Stimulated activated CD8-positive, alpha-beta memory T cell treated with anti-CD3 and anti-CD28 coated beads, Interleukin-15, amount 100 ng/mL, for 1 hour (primary cell): ENCODE measurements around the gene STAC2.

Experiments
- DNase-seq: peaks from one replicate; pipeline ENCODE4 v3.0.0-alpha.2; 2020; ENCODE audit warnings: low read depth

Gene STAC2

DNA sequence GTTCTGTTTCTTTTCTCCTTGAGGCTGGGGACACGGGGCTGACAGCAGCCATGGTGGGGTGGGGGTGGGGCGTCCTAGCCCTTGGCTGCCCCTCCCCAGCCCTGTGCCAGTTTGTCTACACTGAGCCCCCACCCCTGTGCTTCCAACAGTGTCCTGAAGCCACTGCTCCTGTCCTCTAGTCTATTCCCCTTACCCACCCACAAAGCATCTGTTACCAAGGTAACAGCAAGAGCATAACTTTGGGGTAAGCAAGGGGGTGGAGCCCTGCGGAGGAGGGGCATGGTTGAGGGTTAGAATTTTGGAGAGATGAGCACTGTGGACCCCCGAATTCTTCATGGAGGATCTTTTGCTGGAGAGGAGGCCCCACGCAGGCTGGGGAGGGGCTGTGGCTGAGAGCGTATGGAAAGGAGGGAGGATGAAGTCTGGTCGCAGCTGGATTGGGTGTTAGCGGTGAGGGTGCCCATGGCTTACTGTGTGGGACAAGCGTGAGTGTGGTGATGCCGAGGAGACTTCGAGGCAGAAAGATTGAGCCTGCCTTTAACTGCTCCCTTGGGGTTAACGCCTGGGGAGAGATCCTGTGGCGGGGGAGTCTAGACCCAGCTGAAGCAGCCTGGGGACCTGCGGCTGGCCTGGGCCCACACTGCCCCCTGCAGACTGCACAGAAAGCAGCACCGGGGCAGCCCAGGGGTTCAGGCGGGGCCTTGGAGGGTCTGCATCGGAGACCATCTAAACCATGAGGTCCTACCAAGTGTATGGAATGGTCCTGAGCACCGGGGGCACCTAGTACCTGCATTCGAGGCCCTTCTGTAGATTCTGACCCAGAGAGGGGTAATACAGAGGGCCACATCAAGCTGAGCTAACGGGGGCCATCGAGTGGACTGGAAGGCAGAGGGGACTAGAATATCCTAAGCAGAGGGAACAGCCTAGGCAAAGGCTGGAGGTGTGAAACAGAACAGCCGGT lies 6.1 kb upstream of the STAC2 start:
- no peak for DNase-seq

DNA sequence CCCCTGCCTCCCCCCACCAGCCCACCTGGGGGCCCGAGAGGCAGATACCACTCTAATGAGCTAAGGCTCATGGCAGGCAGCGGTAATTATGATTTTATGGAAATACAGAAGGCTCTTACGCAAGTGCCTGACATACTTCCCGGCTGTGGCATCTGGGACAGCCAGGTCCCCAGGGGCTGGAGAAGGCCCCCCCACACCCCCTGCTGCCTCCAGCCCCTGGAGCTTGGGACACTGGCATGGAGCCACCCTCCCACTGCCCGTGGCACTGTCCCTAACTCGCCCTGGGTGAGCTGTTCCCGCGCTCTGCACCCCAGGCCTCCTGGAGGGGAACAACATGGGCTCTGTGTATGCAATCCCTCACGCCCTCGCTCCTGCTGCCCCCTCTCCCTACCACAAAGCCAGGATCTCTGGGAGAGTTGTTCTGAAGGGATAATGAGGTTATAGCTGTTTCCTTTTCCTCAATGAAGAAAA lies 5.4 kb upstream of the STAC2 start:
- no peak for DNase-seq

DNA sequence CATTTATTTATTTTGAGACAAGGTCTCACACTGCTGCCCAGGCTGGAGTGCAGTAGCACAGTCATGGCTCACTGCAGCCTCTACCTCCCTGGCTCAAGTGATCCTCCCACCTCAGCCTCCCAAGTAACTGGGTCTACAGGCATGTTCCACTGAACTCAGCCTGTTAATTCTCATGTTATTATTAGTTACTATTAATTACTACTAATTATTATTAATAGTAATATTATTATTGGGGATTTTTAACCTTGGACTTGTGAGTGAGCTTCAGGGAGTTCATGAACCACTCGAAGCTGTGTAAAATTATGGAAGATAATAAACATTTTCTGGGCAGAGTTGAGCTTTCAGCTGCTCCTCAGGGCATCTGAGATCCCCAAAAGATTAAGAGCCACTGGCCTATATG lies 4.6 kb upstream of the STAC2 start:
- DNase-seq = no peak

- no peak for DNase-seq
These were observed 3.6 kb upstream of the STAC2 start for GRCh38 chr17:39229274-39229913.

- no peak for DNase-seq
These were observed 1.7 kb upstream of the STAC2 start for GRCh38 chr17:39227364-39227919.

- DNase-seq = peak; percentile 26
These were observed 376 bp upstream of the STAC2 start for GRCh38 chr17:39225959-39226683.

- DNase-seq = no peak
These were observed 902 bp downstream of the STAC2 start for GRCh38 chr17:39224778-39225307.

GRCh38 chr17:39223907-39224777 lies 1.6 kb downstream of the STAC2 start:
- no peak for DNase-seq

DNA sequence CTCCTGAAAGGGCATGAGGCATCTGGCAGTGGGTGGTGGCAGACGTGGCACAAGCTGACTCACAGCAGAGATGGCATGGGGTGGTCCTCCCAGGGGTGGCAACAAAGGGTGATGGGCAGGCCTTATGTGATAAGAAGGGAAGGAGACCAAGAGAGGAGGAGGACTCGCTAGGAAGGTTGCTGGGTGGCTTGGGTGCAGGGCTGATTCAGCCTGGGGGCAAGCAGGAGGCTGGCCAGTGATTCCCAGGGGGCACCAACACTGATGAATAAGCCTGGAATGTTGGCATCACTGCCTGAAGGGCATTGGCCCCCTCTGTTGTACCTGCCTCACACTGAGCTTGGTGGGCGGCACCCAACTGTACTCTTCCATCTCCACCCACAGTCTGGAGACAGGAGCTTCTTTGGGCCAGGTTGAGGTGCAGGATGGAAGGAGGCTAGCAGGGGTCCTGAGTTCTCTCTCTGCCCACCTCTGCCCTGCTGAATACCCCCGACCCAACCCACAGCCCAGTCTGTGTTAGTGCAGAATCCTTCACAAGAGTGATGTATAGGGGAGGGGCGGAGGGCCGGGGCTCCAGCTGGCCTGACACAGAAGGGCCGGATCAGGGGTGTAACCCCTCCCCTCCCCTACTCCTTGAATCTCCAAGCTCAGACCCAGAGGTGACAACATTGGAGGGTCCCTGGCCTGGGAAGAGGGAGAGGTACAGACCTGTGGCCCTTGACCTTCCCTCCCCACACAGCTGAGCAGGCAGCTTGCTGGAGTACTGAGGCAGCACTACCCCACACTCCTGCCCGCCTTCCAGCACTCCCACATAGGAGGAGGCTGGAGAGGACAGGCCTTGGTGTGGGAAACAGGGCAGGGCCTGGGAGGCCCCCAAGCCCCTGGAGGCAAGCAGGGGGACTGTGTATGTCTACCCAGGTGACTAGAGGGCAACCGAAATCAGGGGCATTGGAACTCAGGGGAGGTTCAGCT lies 2.6 kb downstream of the STAC2 start:
- no peak for DNase-seq

GRCh38 chr17:39222151-39222550 lies 3.6 kb downstream of the STAC2 start:
- DNase-seq = no peak

GRCh38 chr17:39221572-39221971 lies 4.2 kb downstream of the STAC2 start:
- no peak for DNase-seq

- DNase-seq = no peak
These were observed 6.0 kb downstream of the STAC2 start for GRCh38 chr17:39219647-39220154.

DNA sequence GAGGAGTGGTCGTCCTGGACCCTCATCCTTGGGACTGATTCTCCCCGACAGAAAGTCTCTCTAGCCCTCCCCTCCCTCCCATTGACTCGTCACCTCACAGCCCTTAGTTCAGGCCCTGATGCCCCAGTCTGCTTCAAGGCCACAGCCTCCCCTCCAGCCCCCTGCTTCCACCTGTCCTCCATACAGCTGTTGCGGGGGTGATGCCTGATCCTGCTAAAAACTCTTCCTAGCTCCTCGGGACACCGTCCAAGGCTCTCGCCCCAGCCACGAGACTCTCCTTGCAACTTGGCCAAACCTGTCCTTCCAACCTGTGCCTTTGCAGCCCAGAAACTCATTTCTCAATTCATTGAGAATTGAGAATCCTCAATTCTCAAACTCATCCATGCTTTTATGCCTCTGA lies 6.8 kb downstream of the STAC2 start:
- DNase-seq = no peak

GRCh38 chr17:39217734-39218369 lies 7.9 kb downstream of the STAC2 start:
- DNase-seq = no peak

DNA sequence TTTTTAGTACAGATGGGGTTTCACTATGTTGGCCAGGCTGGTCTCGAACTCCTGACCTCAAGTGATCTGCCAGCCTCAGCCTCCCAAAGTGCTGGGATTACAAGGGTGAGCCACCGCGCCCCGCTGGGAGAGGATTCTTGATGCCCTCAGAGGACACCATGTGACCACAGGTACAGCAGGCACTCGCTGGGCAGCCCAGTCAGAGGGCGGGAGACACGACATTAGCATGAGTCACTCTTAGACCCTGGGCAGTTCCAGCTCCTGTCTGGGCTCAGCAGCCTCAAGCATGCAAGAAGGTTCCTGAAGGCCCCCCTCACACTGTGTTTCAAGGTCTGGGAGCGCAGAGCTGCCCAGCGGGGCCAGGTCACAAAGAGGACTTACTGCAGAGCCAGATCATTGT lies 11.9 kb downstream of the STAC2 start:
- no peak for DNase-seq

DNA sequence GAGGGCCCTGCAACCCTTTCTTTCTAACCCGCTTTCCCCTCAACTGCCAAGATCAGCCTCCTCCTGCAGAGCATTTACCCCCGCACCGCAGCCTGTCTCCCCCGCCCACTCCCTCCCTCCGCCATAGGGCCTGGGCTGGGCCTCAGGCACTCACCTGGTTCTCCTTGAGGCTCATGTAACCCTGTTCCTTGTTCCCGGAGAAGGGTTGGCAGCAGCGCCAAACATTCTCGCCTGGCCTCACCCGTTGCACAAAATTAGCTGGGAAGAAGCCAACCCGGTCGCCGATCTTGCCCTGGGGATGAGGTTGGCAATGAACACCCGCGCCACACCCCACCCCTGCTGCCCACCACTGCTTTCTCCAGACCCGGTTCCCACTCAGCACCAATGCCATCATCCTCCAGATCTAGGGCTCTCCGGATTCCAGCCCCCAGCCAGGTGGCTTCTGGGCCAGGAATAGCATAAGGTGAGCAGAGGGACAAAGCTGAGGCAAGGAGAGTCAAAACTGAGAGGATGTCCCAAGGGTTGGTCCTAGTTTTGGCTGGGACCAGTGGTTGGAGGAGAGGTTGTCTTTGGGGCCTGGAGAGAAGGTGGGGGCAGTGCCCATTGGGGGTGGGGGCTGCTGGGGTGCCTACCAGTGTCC lies 12.8 kb downstream of the STAC2 start:
- DNase-seq = no peak

DNA sequence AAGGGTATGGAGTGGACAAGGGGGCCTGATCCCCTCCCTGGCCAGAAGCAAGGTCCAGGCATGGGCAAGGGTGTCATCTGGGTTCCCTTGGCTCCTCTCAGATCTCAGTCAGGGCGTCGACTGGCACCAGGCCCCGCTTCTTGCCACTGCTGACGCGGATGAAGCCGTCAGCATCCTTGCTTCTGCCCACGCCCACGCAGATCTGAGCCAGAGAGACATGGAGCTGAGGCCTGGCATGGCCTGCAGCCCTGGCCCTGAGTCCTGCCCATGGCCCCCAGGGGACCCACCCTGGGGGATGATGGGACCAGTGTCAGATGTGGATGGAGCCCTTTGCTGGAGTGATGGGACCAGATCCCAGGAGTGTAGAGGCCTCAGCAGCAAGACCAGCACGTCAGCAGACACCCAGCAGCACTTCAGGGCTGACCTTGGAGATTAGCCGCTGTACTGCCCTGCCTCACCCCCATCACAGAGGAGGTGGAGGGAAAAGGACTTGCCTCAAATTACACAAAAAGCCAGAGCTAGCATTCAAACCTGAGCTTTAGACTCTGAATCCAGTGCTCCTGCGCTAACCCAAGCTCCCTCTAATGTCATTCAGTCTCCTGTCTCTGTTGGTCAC lies 13.4 kb downstream of the STAC2 start:
- no peak for DNase-seq

DNA sequence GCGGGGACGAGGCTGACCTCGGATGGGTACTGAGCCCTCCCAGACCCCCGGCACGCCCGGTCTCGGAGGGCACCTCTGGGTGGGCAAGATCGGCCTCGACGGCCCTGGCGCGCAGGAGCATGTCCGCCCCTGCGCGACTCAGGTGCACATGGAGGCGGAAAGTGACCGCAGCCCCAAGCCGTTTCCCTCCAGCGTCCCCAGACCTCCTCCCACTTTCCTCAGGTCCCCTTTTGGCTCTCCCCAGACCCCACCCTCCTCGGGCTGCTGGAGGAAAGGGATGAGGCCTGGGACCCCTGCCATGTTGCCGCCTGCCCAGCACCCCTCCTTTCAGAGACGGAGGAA lies 15.7 kb downstream of the STAC2 start:
- DNase-seq = no peak
